NCI-H446 treated with DMSO at 0.1 percent for 48 hours (cell line): ENCODE measurements around the gene KIF2A.
"Not testable (repeated sequence)": the region's sequence is repeated elsewhere in the genome, so short reads cannot be mapped to it uniquely, and the experiment has no call there.

ENCODE experiments used
- DNase-seq: peaks from one replicate; lab custom pipeline; 2025; lab: John Stamatoyannopoulos, UW

The KIF2A gene

DNA sequence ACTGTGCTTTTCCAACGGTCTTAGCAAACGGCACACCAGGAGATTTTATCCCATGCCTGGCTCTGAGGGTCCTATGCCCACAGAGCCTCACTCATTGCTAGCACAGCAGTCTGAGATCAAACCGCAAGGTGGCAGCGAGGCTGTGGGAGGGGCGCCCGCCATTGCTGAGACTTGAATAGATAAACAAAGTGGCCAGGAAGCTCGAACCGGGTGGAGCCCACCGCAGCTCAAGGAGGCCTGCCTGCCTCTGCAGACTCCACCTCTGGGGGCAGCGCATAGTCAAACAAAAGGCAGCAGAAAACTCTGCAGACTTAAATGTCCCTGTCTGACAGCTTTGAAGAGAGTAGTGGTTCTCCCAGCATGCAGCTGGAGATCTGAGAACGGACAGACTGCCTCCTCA is 14.2 kb upstream of the KIF2A start:
- not testable (repeated sequence) for DNase-seq

DNA sequence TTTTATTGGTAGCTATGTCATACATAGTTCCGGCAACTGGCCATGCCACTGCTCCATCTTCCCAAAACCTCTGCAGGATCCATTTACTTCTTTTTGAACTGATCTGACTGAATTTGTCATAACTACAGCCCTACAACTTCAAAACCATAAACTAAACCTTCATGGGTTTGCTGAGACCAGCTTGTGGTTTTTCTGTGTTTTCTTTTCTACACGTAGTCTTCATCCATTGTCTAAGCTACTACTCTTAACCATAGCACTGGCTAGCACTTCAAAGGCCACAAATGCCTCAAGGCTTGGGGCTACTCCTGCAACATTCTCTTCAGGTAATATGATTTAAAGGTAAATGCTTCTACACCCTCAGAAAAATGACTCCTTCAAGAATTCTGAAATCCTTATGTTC is 9.0 kb upstream of the KIF2A start:
- no peak for DNase-seq

DNA sequence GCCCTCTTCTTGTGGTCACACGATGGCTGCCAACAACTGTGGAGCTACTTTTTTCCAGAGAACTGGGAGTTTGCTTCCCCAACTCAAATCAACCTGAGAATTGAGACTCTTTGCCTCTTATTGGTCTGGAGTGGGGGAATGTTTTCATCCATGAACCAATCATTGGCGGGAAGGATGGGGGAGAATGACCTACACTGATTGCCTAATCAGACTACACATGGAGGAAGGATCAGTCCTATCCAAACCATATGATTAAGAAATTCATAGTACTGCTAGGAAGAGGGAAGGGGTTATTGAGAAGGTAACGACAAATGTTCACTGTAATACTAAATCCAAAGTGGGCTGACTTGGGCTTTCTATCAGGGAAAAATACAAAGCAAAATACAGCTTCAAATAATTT is 7.9 kb upstream of the KIF2A start:
- no peak for DNase-seq

DNA sequence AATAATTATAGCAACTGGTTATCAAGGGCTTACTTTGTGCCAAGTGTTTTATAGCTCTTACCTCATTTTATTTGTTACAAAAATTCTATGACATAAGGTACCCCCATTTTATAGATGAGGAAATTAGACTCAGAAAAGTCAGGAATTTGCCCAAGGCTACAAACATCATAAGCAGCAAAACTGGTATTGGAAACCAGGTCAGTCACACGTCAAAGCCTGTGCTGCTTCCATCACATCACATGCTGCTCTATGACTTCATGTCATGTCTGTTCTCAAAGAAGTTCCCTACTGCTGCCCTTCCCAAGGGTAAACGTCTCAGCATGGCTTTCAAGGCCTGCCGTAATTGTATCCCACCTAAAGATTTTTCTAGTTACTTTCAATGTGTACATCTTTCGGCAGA is 6.9 kb upstream of the KIF2A start:
- DNase-seq = no peak

DNA sequence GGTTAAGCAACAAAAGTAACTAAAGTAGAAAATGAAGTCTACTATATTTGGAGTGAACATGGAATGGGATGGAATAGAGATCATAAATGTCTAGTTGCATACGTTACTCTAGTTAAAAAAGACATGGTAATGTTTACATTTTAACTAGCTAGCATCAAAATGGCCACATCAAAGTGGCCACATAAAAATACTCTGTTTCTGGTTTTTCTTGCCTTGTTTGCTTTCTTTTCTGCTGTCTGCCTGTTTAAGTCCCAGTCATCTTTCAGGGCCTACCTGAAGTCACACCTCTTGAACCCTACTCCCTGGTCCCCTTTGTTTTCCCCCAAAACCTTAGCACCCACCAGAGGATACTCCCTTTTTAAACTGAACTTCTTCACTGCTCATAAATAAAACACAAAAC is 6.4 kb upstream of the KIF2A start:
- DNase-seq = no peak

DNA sequence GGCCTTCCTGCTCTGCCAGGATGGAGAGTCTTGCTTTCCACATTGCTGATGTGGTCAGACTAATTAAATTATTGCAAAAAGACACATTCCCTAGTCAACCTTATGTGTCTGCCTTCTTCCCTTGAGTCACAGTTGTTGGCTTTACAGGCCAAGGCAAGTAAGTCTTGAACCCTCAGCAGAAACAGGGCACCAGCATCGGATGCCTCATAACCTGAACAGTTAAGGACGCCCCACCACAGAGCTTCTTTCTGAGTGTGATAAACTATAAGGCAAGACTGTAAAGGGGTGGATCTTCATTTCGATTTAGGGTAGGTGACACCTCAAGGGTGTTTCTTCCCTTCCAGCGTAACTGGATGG is 670 bp upstream of the KIF2A start:
- no peak for DNase-seq

DNA sequence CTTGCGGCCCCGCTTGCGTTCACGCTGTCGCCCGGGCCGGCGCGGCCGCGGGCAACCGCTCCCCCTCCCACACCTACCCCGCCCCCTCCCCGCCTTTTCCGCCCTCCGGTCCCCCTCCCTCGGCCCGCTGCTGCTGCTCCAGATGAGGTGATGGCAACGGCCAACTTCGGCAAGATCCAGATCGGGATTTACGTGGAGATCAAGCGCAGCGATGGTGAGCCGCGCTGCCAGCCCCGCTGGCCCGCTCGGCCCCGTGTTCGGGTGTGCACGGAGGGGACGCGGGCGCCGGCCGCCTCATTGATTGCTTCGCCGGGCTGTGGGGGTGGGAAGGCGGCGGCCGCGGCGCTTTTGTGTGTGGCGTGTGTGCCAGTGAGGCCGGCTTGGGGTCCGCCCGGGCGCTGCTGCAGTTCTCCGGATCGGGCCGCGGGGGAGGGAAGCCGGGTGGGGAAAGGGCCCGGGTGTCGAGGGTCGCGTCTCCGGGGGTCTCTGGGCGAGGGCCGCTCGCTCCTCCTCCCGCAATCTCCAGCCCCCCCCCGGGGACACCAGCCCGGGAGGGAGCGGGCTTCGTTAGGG is 403 bp downstream of the KIF2A start:
- peak; percentile 37 for DNase-seq

DNA sequence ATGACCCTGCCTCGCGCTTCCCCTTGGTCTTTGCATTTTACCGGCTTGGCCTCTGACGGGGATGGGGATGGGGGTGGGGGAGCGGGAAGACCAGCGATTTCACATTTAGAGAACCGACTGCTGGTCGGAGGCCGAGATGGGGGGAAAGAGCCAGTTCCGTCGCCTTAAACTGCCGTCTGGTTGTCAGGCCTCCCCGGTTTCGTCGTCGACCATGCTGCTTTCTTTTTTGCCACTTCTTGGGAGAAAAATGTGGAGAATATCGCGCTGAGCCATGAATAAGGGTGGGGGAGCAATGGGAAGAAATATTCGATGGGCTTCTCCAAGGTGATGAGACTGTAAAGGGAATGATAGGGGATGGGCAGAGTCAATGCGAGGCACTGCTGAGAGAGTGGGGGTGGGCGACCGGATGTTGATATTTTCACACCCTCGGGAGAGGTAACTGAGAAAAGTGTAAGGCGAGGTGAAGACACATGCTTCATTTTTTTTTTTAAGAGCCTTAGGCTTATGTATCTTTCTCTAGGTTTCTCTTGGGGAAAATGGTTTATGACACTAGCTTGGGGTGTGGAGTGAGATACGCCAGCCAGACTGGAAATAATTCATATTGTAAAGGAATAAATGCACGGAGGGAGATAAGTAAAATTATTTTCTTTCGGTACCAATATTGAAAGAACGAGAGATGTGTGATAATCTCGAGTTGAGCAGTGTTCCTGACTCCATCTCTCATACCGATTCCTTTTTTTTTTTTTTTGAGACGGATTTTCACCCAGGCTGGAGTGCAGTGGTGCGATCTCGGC is 1.1 kb downstream of the KIF2A start:
- no peak for DNase-seq

DNA sequence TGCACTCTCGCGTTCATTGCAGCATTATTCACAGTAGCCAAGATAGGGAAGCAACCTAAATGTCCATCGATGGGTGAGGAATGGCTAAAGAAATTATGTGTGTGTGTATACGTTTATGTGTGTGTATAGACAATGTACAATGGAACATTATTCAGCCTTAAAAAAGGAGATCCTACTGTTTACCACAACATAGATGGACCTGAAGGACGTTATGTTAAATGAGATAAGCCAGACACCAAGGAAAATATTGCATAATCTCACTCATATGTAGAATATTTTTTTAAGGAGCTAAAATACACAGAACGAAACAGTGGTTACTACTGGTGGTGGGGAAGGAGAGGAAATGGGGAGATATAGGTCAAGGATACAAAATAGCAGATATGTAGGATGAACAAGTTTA is 2.4 kb downstream of the KIF2A start:
- DNase-seq = no peak

DNA sequence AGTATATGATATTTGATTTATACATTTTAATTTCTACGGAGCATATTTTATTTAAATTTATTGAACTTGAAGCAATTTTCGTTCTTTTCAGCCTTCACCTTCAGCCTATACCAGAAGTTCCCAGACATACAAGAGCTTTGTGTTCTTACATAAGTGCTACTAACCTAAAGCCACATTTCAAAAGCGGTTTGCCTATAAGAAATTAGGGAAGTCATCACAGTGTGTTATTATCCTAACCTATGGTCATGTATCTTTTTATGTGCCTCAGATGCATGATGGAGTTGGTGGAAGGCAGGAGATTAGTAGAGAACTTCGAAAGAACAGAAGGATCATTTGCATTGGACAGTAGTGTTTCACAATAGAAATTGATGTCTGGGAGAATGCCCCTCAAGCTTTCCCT is 3.1 kb downstream of the KIF2A start:
- no peak for DNase-seq

DNA sequence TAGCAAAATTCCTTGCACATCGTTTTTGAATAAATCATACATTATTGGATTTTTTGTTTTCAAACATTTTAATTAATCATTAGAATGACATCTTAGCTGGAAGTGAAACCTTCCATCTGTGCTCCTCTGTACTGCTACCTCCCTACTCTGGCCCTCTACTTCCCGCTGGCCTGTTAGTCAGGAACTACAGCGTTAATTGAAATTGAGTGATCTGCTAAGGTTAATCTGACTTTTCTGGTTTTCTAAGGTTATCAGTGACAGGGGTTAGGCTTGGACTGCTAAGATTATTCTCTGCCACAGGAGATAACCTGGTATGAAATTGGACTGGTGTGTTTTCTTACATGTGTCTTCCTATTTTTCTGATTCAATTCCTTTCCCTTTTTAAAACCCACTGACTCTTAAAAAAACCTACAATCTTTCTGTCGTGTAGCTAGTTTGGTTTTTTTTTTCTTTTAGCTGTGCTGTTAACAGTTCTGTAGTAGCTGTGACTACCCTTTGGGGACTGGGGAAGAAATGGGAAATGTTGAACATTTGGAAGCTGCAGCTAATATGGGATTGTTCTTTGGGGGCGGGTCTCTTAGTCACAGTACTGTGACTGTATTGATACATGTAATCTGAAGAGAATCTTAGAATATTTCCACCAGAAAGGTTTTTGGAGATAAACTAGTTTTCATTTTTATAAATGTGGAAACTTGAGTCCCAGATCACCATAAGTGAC is 4.6 kb downstream of the KIF2A start:
- DNase-seq = no peak

DNA sequence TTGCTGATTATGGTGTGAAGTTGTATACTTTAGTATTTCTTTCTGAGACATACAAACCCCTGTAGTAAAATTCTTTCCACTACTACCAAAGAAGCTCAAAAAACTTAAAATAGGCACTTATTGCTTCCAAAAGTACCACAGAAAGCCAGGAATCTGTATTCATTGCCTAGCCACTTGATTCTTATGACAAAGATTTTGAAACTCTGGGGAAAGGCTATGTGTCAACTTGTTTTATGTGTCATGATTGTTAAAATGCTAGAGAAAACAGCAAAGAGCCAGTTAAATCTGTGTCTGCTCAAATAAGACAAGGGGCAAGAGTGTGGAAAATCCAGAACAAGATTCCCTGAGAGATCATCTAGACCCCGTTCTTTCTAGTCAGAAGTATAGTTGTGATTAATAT is 6.0 kb downstream of the KIF2A start:
- DNase-seq = no peak

DNA sequence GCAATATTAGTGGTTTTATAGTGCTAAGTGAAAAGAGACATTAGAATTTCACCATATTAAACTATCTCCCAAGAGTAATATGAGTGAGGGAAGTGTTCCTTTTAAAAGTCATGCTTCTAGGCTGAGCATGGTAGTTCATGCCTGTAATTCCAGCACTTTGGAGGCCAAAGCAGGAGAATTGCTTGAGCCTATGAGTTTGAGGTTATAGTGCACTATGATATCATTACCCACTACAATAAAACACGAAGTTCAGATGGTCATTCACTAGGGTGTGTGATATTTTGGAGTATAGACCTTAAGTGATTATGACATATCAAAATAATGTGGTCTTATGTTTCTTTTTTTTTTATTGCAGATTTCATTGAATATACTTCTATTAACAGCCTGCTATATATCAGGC is 6.7 kb downstream of the KIF2A start:
- DNase-seq = no peak

DNA sequence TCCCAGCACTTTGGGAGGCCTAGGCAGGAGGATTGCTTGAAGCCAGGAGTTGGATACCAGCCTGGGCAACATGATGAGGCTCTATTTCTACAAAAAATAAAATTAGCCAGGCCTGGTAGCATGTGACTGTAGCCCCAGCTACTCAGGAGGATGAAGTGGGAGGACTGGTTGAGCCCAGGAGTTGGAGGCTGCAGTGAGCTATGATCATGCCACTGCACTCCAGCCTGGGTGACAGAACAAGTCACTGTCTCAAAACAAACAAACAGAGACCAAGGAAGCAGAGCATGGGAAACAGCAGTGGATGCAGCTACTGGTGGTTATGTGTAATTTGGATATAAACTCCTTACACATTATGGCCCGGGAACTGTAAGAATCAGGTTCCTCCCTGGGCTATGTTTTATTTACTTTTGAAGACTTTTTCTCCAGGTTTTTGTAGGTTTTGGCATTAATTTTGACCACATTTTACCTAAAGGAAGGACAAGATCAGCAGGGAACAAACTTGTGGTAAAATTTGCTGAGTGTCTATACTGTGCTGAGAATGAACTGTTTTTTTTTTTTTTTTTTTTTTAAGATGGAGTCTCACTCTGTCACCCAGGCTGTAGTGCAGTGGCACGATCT is 8.3 kb downstream of the KIF2A start:
- DNase-seq = no peak

DNA sequence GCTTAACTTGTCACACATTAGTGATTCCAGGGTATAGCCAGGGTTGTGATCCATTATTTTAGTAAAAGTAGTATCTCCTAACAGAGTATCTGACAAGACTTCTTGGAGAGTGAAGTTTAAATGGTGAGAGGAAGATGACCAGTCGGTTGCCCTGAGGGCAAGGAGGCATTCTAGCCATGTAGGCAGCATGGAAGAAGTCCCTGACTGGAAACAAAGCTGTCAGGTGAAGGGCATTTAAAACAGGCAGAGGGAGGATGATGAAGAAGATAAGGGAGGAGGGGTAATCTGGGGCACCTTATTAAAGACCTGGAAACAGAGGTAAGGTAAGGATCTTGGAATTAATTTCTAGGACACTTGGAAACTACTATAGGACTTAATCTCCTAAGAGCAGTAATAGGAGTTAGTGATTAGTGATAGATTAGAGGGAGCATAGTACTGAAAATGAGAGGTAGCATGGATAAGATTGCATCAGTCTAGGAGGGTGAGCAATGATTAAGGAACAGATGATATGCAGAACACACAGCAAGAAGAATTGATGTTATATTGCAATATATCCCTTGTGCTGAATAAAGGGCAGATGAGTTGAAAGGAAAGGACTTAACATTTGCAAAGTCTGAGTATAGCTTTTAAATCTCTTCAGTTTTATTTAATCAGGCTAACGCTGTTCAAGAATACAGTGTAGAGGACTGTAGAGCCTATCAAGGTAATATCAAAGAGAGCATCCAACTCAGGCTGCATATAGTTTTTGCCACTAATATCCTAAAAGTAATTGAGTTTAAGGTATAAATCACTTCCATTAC is 9.6 kb downstream of the KIF2A start:
- DNase-seq = no peak

DNA sequence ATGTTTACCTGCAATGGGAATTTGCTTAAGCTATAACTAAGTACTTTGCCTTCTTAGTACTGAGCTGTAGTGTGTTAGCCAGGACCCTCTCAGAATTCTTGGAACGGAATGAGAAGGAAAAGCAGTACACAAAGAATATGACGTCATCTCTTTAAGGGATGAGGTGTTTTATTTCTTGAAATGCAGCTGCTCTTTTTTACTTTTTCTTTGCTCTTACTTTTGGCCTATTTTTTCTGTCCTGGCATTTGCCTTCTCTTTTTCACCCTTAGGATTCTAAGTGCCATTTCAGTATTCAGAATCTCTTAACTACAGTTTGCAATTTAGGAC is 10.1 kb downstream of the KIF2A start:
- no peak for DNase-seq

DNA sequence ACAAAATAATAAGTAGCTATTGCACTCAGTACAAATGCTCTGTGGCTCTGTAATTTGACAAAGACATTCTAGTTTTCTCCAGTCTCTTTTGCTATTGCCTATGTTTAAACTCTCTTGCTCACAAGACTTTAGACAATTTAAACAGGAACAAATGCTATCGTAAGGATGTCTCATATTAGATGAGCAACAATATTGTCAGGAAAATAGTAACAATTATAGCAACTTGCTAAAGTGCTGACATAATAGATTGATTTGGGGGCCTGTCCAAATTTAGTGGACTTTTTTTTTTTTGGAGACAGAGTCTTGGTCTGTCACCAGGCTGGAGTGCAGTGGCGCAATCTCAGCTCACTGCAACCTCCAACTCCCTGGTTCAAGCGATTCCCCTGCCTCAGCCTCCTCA is 11.8 kb downstream of the KIF2A start:
- DNase-seq = no peak

DNA sequence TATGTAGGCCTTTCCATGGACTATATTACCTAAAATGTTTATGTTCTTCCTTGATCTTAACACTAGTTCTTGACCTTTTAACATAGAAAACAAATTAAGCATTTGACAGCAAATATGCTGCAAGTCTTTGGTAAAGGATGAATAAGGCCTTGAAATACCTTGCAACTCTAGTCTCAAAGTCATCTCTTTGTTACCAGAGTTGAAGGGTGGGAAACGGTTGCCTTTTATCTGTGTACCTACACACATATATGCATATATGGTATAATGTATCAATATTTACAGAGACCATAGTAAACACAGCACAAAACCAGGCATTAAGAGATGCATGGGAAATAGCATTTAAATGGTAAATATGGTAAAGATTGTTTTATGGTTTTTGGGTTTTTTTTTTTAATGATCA is 16.5 kb downstream of the KIF2A start:
- no peak for DNase-seq

DNA sequence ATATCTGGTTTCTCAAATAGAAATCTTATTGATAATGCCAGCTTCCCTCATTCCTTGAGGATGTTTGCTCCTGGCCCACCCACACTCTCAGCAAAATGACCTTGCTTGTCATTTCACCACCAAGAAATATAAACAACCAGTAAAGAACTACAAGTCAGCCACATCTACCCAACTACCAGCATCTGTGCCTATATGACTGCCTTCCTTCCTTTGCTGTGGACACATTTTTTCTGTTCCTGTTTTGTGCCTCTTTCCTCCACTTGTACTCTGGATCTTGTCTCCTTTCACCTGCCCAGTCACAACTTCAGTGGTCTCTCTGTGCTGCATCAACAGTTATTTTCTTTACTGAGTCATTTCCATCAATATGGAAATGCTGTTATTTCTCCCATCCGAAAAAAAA is 20.3 kb downstream of the KIF2A start:
- no peak for DNase-seq

DNA sequence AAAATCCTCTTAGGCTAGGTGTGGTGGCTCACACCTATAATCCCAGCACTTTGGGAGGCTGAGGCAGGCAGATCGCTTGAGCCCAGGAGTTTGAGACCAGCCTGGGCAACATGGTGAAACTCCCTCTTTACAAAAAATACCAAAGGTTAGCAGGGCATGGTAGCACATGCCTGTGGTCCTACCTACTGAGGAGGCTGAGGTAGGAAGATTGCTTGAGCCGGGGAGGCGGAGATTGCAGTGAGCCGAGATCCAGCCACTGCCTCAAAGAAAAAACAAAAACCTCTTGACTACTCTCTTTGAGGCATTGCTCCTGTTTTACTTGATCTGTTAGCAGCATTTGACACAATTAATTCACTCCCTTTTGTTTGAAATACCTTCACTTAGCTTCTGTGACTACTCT is 20.7 kb downstream of the KIF2A start:
- DNase-seq = no peak

DNA sequence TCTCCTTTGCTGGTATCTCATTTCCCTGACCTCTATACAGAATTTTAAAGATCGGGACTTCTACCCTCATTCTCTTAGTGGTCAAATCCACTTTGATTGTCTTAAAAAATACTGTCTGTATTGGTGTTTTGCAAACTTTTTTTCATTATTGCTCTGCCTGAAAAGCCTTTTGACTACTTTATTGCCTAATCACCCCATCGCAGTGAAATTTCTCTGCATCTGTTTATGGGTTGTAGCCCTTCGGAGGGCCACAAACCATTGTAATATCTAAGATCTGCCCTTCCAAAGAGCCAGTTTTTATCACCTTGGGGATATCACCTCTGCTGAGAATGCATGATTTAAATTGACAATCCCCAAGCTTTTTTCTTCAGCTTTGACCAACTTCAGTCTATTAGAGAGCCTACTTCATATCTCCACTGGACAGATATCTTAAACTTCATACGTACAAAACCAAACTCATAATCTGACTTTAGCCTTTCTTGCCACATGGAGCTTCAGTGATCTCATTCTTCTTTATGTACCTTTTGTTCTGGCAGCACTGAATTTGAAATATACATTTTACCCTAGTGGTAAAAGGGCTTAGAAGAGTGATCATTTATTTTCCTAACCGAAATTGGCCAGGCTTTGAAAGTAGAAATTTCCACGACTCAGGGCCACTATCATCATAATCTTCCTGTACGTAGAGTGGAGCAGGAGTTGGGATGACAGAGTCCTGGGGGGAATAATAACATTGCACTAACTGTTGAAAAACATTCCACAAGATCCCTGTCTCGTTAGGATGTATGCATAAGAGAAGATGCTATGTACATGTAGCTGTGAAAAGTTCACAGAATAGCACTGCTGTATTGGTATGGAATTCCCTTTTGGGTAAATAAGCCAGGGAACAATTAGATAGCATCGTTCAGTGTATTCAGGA is 21.4 kb downstream of the KIF2A start:
- DNase-seq = no peak
